ENCODE data around the gene EFNA2. TPM values are rescaled to one million over a fixed set of nuclear protein-coding genes. Genes with fewer than 3 reads are reported as not detected.

EFNA2 gene
- total RNA-seq, 1 experiment from 2014 or later: not detected

DNA sequence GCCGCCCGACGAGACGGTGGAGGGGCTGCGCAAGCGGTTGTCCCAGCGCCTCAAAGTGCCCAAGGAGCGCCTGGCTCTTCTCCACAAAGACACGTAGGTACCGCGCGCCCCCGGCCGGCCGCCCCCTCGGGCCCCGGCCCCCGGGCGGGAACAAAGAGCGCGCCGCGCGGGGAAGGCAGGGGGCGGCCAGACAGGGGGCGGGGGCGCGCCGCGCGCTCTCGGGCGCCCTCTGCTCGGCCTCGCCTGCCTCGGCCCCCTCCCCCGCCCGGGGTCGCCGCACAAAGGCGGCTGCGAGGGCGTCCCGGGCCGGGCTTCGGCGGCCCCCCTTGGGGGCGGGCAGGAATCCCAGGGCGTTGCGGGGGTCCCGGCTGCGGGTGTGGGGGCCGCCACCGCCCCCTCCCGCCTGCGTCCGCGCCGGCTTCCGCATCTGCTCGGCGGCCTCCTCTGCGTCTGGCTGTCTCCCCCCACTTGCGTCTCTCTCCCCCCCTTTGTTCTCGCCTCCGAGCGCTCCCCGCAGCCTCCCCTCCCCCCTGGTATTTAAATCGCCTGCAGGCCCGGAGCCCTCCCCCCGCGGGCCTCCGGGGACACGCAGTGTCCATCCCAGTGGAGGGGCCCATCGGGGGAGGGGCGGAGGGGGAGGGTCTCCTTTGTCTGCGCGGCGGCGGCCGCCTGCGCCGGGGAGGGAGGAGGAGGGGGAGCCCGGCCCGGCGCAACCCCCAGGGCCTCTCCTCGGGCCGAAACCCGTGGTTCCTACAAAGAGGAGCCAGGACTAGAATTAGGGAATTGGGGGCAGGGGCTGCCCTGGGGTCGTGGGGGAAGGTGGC, 35.0 kb upstream of the EFNA2 start:
- Histone ChIP-seq H3K4me2 (ENCODE audit: low read length) (peak overlapping the region; percentile 97), H3K9me2 (replicated peaks; ENCODE audit: low read length) (no peaks in the 10 kb centered on the region), H3K27me3 (ENCODE audit: low read length) (no peaks in the 10 kb centered on the region), H3K9ac (ENCODE audit: low read length) (peak overlapping the region; percentile 86), H3K9me3 (ENCODE audit: low read length) (no peaks in the 10 kb centered on the region), H3K79me2 (ENCODE audit: low read length) (peaks cover 53% of the 10 kb centered on the region), H4K20me1 (ENCODE audit: low read length) (peaks cover 8% of the 10 kb centered on the region), H3K4me1 (ENCODE audit: insufficient read depth, low read length) (peaks cover 23% of the 10 kb centered on the region), H3K36me3 (ENCODE audit: low read depth, low read length) (peaks cover 33% of the 10 kb centered on the region), H3K27ac (ENCODE audit: low read length) (peak overlapping the region; percentile 94), H3K4me3 (ENCODE audit: low read length) (peak overlapping the region; percentile 86), H2AFZ (ENCODE audit: low read length) (no peak overlapping the region), H3F3A (ENCODE audit: low read length, unreplicated experiment) (no peaks in the 10 kb centered on the region)
- ChIA-PET CTCF (no interaction called here), POLR2A (ENCODE audit: unreplicated experiment) (no interaction called here)
- intact Hi-C loops (cut with micrococcal nuclease): no loop called here
- BruUV-seq (replicated peaks): no TSS peak
- no peak for ATAC-seq
- no peak for DNase-seq
- TF ChIP-seq, protein P1, sequence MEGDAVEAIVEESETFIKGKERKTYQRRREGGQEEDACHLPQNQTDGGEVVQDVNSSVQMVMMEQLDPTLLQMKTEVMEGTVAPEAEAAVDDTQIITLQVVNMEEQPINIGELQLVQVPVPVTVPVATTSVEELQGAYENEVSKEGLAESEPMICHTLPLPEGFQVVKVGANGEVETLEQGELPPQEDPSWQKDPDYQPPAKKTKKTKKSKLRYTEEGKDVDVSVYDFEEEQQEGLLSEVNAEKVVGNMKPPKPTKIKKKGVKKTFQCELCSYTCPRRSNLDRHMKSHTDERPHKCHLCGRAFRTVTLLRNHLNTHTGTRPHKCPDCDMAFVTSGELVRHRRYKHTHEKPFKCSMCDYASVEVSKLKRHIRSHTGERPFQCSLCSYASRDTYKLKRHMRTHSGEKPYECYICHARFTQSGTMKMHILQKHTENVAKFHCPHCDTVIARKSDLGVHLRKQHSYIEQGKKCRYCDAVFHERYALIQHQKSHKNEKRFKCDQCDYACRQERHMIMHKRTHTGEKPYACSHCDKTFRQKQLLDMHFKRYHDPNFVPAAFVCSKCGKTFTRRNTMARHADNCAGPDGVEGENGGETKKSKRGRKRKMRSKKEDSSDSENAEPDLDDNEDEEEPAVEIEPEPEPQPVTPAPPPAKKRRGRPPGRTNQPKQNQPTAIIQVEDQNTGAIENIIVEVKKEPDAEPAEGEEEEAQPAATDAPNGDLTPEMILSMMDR (conservative IDR thresholded peaks at IDR 0.05; ENCODE audit: low read depth, low read length): no peak

DNA sequence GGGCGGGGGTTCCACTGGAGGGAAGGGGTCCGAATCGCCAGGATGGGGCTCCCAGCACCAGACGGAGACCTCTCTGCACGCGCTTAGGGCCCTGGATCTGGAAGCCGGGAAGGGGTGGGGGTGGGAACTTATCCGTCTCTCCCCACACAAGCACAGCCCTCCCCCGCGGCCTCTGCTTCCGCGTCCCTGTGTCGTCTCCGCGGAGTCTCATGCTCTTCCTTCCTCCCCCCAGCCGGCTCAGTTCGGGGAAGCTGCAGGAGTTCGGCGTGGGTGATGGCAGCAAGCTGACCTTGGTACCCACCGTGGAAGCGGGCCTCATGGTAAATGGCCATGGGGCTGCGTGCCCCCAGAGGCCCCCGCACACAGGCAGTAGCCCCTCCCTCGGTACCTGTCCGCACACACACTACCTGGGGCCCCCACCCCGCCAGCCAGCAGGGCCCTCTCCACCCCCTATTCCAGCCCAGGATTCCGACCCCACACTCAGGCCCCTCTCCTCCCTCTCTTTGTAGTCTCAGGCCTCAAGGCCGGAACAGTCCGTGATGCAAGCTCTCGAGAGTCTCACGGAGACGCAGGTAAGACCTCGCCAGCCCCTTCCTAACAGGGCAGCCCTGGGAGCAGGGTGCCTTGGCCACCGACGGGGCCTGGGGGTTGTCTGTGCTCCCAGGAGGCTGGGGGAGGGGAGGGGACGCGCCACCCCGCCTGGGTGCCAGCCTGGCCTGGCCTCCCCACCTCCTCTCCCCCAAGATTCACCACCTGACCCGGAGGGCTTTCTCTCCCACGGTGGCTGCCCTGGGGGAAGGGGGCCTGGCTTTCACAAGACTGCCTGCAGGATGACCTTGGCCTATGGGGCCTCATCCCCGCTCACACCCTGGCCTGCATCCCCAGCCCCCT, 34.1 kb upstream of the EFNA2 start:
- Histone ChIP-seq H3K36me3 (ENCODE audit: low read depth, low read length) (peaks cover 39% of the 10 kb centered on the region), H3K9ac (ENCODE audit: low read length) (peak overlapping the region; percentile 86), H3K9me2 (replicated peaks; ENCODE audit: low read length) (no peaks in the 10 kb centered on the region), H3K79me2 (ENCODE audit: low read length) (peaks cover 56% of the 10 kb centered on the region), H3K27ac (ENCODE audit: low read length) (peak overlapping the region; percentile 94), H3K4me3 (ENCODE audit: low read length) (peak overlapping the region; percentile 86), H3K9me3 (ENCODE audit: low read length) (no peaks in the 10 kb centered on the region), H3F3A (ENCODE audit: low read length, unreplicated experiment) (no peaks in the 10 kb centered on the region), H2AFZ (ENCODE audit: low read length) (no peak overlapping the region), H4K20me1 (ENCODE audit: low read length) (peaks cover 8% of the 10 kb centered on the region), H3K4me2 (ENCODE audit: low read length) (peak overlapping the region; percentile 97), H3K4me1 (ENCODE audit: insufficient read depth, low read length) (peaks cover 23% of the 10 kb centered on the region), H3K27me3 (ENCODE audit: low read length) (no peaks in the 10 kb centered on the region)
- intact Hi-C loops (cut with micrococcal nuclease): loop anchor here (1.0 kb wide), 1 partner anchor 18 kb away; the partner anchor contains the start of gene CIRBP
- BruUV-seq (replicated peaks): TSS peak; percentile 79
- DNase-seq (peak; percentile 51), ATAC-seq (no peak)
- ChIA-PET POLR2A (ENCODE audit: unreplicated experiment) (no interaction called here), CTCF (no interaction called here)
- TF ChIP-seq EZH2 (IDR thresholded peaks at IDR 0.05; ENCODE audit: low read length, unreplicated experiment): no peak
- TF ChIP-seq EZH2phosphoT487 (IDR thresholded peaks at IDR 0.05; ENCODE audit: borderline replicate concordance, low read length): no peak
- TF ChIP-seq, protein P1 (conservative IDR thresholded peaks at IDR 0.05; ENCODE audit: low read depth, low read length): no peak

Data from PC-3 (cell line).